HUES64 (cell line): ENCODE results near the gene NRROS.
"Not testable (repeated sequence)": the region's sequence is repeated elsewhere in the genome, so short reads cannot be mapped to it uniquely, and the experiment has no call there.

Experiments
- H3K27ac ChIP-seq: 2 replicates; pipeline ENCODE4 v1.7.0; 2013; ENCODE audit warnings: low read depth, low read length, inconsistent platforms
- H3K27me3 ChIP-seq: 2 replicates; pipeline ENCODE4 v1.6.1; 2013; ENCODE audit warnings: mild to moderate bottlenecking, low read length; ENCODE audit not compliant: insufficient read depth
- H3K36me3 ChIP-seq: 2 replicates; pipeline ENCODE4 v1.6.1; 2013; ENCODE audit warnings: mild to moderate bottlenecking, low read length; ENCODE audit not compliant: insufficient read depth
- H3K4me1 ChIP-seq: 2 replicates; pipeline ENCODE4 v1.6.1; 2013; ENCODE audit warnings: mild to moderate bottlenecking, low read length, moderate library complexity; ENCODE audit not compliant: insufficient read depth
- H3K4me3 ChIP-seq: 2 replicates; pipeline ENCODE4 v1.5.1; 2013; ENCODE audit warnings: mild to moderate bottlenecking, low read length, moderate library complexity
- H3K9ac ChIP-seq: 2 replicates; pipeline ENCODE4 v1.6.1; 2013; ENCODE audit warnings: mild to moderate bottlenecking, low read depth, low read length
- H3K9me3 ChIP-seq: 2 replicates; pipeline ENCODE4 v1.6.1; 2013; ENCODE audit warnings: low read depth, low read length; ENCODE audit not compliant: insufficient read depth
- WGBS: fragments of 150-250, 120-280 bp; methylation state at CpG from one replicate; pipeline ENCODE4 v1.1.7; 2013; ENCODE audit warnings: missing lambda C conversion rate; 5-methylcytosine and 5-hydroxymethylcytosine counted together

NRROS gene

GRCh38 chr3:196625331-196625730 lies 14.2 kb upstream of the NRROS start:
- H3K9ac ChIP-seq, result no peak overlapping the region
- H3K27me3 ChIP-seq, result no peaks in the 10 kb centered on the region
- no peak overlapping the region for H3K4me3 ChIP-seq
- H3K9me3 ChIP-seq, result no peaks in the 10 kb centered on the region
- no peaks in the 10 kb centered on the region for H3K36me3 ChIP-seq
- H3K4me1 ChIP-seq, result peaks cover 13% of the 10 kb centered on the region
- 94% methylated on average over 6 of the region's 6 CpGs for WGBS
- H3K27ac ChIP-seq, result no peak overlapping the region

GRCh38 chr3:196627918-196628231 lies 11.6 kb upstream of the NRROS start:
- H3K4me3 ChIP-seq, result no peak overlapping the region
- peaks cover 20% of the 10 kb centered on the region for H3K4me1 ChIP-seq
- H3K36me3 ChIP-seq, result no peaks in the 10 kb centered on the region
- no peaks in the 10 kb centered on the region for H3K27me3 ChIP-seq
- no peak overlapping the region for H3K27ac ChIP-seq
- H3K9me3 ChIP-seq, result no peaks in the 10 kb centered on the region
- WGBS, result 88% methylated on average over 8 of the region's 8 CpGs
- H3K9ac ChIP-seq, result no peak overlapping the region

- no peak overlapping the region for H3K9ac ChIP-seq
- H3K36me3 ChIP-seq, result no peaks in the 10 kb centered on the region
- H3K27me3 ChIP-seq, result no peaks in the 10 kb centered on the region
- no peak overlapping the region for H3K27ac ChIP-seq
- H3K9me3 ChIP-seq, result no peaks in the 10 kb centered on the region
- WGBS, result 99% methylated on average over 2 of the region's 2 CpGs
- H3K4me1 ChIP-seq, result peaks cover 26% of the 10 kb centered on the region
- H3K4me3 ChIP-seq, result no peak overlapping the region
Measured at GRCh38 chr3:196629228-196629627, 10.3 kb upstream of the NRROS start.

- H3K27ac ChIP-seq, result peak overlapping the region; percentile 98
- H3K36me3 ChIP-seq, result no peaks in the 10 kb centered on the region
- peak overlapping the region; percentile 56 for H3K4me3 ChIP-seq
- no peaks in the 10 kb centered on the region for H3K9me3 ChIP-seq
- H3K4me1 ChIP-seq, result peaks cover 26% of the 10 kb centered on the region
- WGBS, result 51% methylated on average over 5 of the region's 5 CpGs
- peak overlapping the region; percentile 81 for H3K9ac ChIP-seq
- H3K27me3 ChIP-seq, result no peaks in the 10 kb centered on the region
Measured at GRCh38 chr3:196631682-196632045, 7.8 kb upstream of the NRROS start.

- Histone ChIP-seq H3K27me3 (no peaks in the 10 kb centered on the region), H3K36me3 (no peaks in the 10 kb centered on the region), H3K4me3 (peak overlapping the region; percentile 56), H3K9ac (peak overlapping the region; percentile 81), H3K4me1 (peaks cover 22% of the 10 kb centered on the region), H3K27ac (peak overlapping the region; percentile 98), H3K9me3 (no peaks in the 10 kb centered on the region)
- WGBS, result 2% methylated on average over 43 of the region's 43 CpGs
Measured at GRCh38 chr3:196632046-196632751, 7.3 kb upstream of the NRROS start.

- no peak overlapping the region for H3K9ac ChIP-seq
- H3K4me3 ChIP-seq, result no peak overlapping the region
- peaks cover 20% of the 10 kb centered on the region for H3K4me1 ChIP-seq
- H3K9me3 ChIP-seq, result no peaks in the 10 kb centered on the region
- WGBS, result 92% methylated on average over 12 of the region's 12 CpGs
- H3K27ac ChIP-seq, result peak overlapping the region; percentile 98; the same call in 1 of the 2 replicates
- H3K27me3 ChIP-seq, result peaks cover 2% of the 10 kb centered on the region
- H3K36me3 ChIP-seq, result no peaks in the 10 kb centered on the region
Measured at GRCh38 chr3:196633555-196634151, 5.8 kb upstream of the NRROS start.

- peaks cover 8% of the 10 kb centered on the region for H3K27me3 ChIP-seq
- H3K9me3 ChIP-seq, result no peaks in the 10 kb centered on the region
- H3K4me1 ChIP-seq, result peaks cover 23% of the 10 kb centered on the region
- WGBS, result 85% methylated on average over 10 of the region's 10 CpGs
- H3K4me3 ChIP-seq, result no peak overlapping the region
- no peak overlapping the region for H3K27ac ChIP-seq
- H3K9ac ChIP-seq, result no peak overlapping the region
- no peaks in the 10 kb centered on the region for H3K36me3 ChIP-seq
Measured at GRCh38 chr3:196634224-196634623, 5.3 kb upstream of the NRROS start.

- peaks cover 12% of the 10 kb centered on the region for H3K27me3 ChIP-seq
- peaks cover 23% of the 10 kb centered on the region for H3K4me1 ChIP-seq
Measured at GRCh38 chr3:196634829-196635228, 4.7 kb upstream of the NRROS start.

GRCh38 chr3:196636369-196637349 lies 2.8 kb upstream of the NRROS start:
- 87% methylated on average over 20 of the region's 20 CpGs for WGBS
- no peak overlapping the region for H3K4me3 ChIP-seq
- peaks cover 19% of the 10 kb centered on the region for H3K4me1 ChIP-seq
- H3K9me3 ChIP-seq, result no peaks in the 10 kb centered on the region
- peaks cover 19% of the 10 kb centered on the region for H3K27me3 ChIP-seq
- no peaks in the 10 kb centered on the region for H3K36me3 ChIP-seq
- no peak overlapping the region for H3K27ac ChIP-seq
- H3K9ac ChIP-seq, result no peak overlapping the region

More at GRCh38 chr3:196634829-196635228, 4.7 kb upstream of the NRROS start:
- H3K9me3 ChIP-seq, result no peaks in the 10 kb centered on the region
- no peaks in the 10 kb centered on the region for H3K36me3 ChIP-seq
- 80% methylated on average over 7 of the region's 7 CpGs for WGBS
- no peak overlapping the region for H3K9ac ChIP-seq
- no peak overlapping the region for H3K4me3 ChIP-seq
- H3K27ac ChIP-seq, result no peak overlapping the region

- not testable (repeated sequence) for H3K27ac ChIP-seq, H3K9ac ChIP-seq, H3K4me3 ChIP-seq, H3K36me3 ChIP-seq, H3K9me3 ChIP-seq
- peaks cover 13% of the 10 kb centered on the region for H3K4me1 ChIP-seq
- H3K27me3 ChIP-seq, result peaks cover 19% of the 10 kb centered on the region
- 91% methylated on average over 4 of the region's 4 CpGs for WGBS
Measured at GRCh38 chr3:196637941-196638340, 1.6 kb upstream of the NRROS start.
